ENCODE results near the gene SGMS2. TPM values are rescaled to one million over a fixed set of nuclear protein-coding genes. Genes with fewer than 3 reads are reported as not detected.

SGMS2 gene
- total RNA-seq, result 126 and 139 TPM in 2 replicates

GRCh38 chr4:107824350-107825071 lies at the start of gene SGMS2:
Gene SGMS2, plus strand, starts transcription at chr4:107824932. Its CDS starts 70,622 bp downstream, at chr4:107895554.

GRCh38 chr4:107930821-107931774 lies 106.4 kb downstream of the SGMS2 start, which contains the start of gene CYP2U1:
Gene CYP2U1, plus strand, starts transcription at chr4:107931549. Its CDS starts 95 bp downstream, at chr4:107931644.

Other genes starting within 250 kb of the SGMS2 start
- gene PAPSS1, start 104.7 kb upstream of the SGMS2 start, total RNA-seq, result 50.9 and 73.5 TPM in 2 replicates
- 4.1 and 9.4 TPM in 2 replicates for gene CYP2U1, start 106.6 kb downstream of the SGMS2 start, total RNA-seq
- 22.6 and 57.0 TPM in 2 replicates for gene HADH, start 165.0 kb downstream of the SGMS2 start, total RNA-seq

All from nasal cavity respiratory epithelium epithelial cell of viscerocranial mucosa (primary cell).